GM23248 (cell line): ENCODE data around the gene COL8A1. TPM values are rescaled to one million over a fixed set of nuclear protein-coding genes. Genes with fewer than 3 reads are reported as not detected.

Experiments
- DNase-seq: peaks from one replicate; pipeline ENCODE4 v3.0.0-alpha.2; 2015
- H2AFZ ChIP-seq: fragments of 200-600 bp; sonication (generic); 2 replicates; pipeline ENCODE4 v1.6.1; 2016; ENCODE audit warnings: antibody characterized with exemption
- H3F3A ChIP-seq: fragments of 200-600 bp; sonication (generic); 2 replicates; pipeline ENCODE4 v1.6.1; 2016; ENCODE audit warnings: mild to moderate bottlenecking, antibody characterized with exemption, mixed run types; ENCODE audit not compliant: insufficient read depth
- H3K27ac ChIP-seq: fragments of 200-600 bp; sonication (generic); 2 replicates; pipeline ENCODE4 v1.5.1; 2016; ENCODE audit warnings: mild to moderate bottlenecking
- H3K27me3 ChIP-seq: fragments of 200-600 bp; sonication (generic); replicated peaks from 2 replicates; pipeline ENCODE4 v1.6.1; 2016; ENCODE audit warnings: mild to moderate bottlenecking; ENCODE audit not compliant: insufficient read depth
- H3K36me3 ChIP-seq: fragments of 200-600 bp; sonication (generic); 2 replicates; pipeline ENCODE4 v1.6.1; 2016; ENCODE audit warnings: low read depth, mild to moderate bottlenecking
- H3K4me1 ChIP-seq: fragments of 200-600 bp; sonication (generic); 2 replicates; pipeline ENCODE4 v1.6.1; 2016; ENCODE audit warnings: mild to moderate bottlenecking; ENCODE audit not compliant: insufficient read depth
- H3K4me2 ChIP-seq: fragments of 200-600 bp; sonication (generic); one replicate; pipeline ENCODE4 v1.6.1; 2016; ENCODE audit warnings: mild to moderate bottlenecking; ENCODE audit not compliant: unreplicated experiment
- H3K4me3 ChIP-seq: fragments of 200-600 bp; sonication (generic); 2 replicates; pipeline ENCODE4 v1.5.1; 2016; ENCODE audit warnings: mild to moderate bottlenecking
- H3K79me2 ChIP-seq: fragments of 200-600 bp; sonication (generic); 2 replicates; pipeline ENCODE4 v1.6.1; 2016; ENCODE audit warnings: mild to moderate bottlenecking; ENCODE audit not compliant: insufficient read depth
- H3K9ac ChIP-seq: fragments of 200-600 bp; sonication (generic); 2 replicates; pipeline ENCODE4 v1.6.1; 2016; ENCODE audit warnings: mild to moderate bottlenecking
- H3K9me2 ChIP-seq: fragments of 200-600 bp; sonication (generic); 2 replicates; pipeline ENCODE4 v1.6.1; 2016; ENCODE audit warnings: mixed run types, mild to moderate bottlenecking, moderate library complexity; ENCODE audit not compliant: insufficient read depth
- H3K9me3 ChIP-seq: fragments of 200-600 bp; sonication (generic); one replicate; pipeline ENCODE4 v1.6.1; 2017; ENCODE audit warnings: low read depth
- H4K20me1 ChIP-seq: fragments of 200-600 bp; sonication (generic); 2 replicates; pipeline ENCODE4 v1.6.0; 2016; ENCODE audit not compliant: insufficient read depth
- EZH2 ChIP-seq: fragments of 200-600 bp; sonication (generic); IDR thresholded peaks from 2 replicates; pipeline ENCODE4 v1.6.1; 2018; ENCODE audit warnings: antibody characterized with exemption, mild to moderate bottlenecking; ENCODE audit not compliant: insufficient read depth, poor library complexity, severe bottlenecking
- EZH2phosphoT487 ChIP-seq: fragments of 200-600 bp; sonication (generic); IDR thresholded peaks from 2 replicates; pipeline ENCODE4 v1.6.1; 2018; ENCODE audit warnings: antibody characterized with exemption, moderate library complexity, mild to moderate bottlenecking, low read depth; ENCODE audit not compliant: insufficient read depth
- WGBS, 2 experiments: methylation state at CpG; one replicate each; pipeline ENCODE4 v1.1.6; 2015 to 2017; ENCODE audit warnings: low lambda C conversion rate in 2 of 2, low coverage in 1 of 2; ENCODE audit errors: missing lambda C conversion rate in 2 of 2; 5-methylcytosine and 5-hydroxymethylcytosine counted together
- in situ Hi-C: fragments of 300-500 bp; cut with MboI; formaldehyde crosslinking; loops from 2 replicates; pipeline ENCODE4 v1.15.0; 2020
- polyA plus RNA-seq: library from polyadenylated mRNA; unstranded; fragments of >200 nt; fragmentation: Nextera tagmentation; extraction: Ambion mirVana; gene quantifications from 2 replicates; pipeline ENCODE4 v1.2.1, GENCODE V29; 2016
- total RNA-seq: library from RNA; depleted of rRNA; stranded (reverse); fragments of >200 nt; shearing (Covaris generic); gene quantifications from 2 replicates; pipeline ENCODE4 v1.2.3, GENCODE V29; 2014

COL8A1 gene
- total and polyA plus RNA-seq, 2 experiments from 2014 or later = 164 to 189 TPM

DNA sequence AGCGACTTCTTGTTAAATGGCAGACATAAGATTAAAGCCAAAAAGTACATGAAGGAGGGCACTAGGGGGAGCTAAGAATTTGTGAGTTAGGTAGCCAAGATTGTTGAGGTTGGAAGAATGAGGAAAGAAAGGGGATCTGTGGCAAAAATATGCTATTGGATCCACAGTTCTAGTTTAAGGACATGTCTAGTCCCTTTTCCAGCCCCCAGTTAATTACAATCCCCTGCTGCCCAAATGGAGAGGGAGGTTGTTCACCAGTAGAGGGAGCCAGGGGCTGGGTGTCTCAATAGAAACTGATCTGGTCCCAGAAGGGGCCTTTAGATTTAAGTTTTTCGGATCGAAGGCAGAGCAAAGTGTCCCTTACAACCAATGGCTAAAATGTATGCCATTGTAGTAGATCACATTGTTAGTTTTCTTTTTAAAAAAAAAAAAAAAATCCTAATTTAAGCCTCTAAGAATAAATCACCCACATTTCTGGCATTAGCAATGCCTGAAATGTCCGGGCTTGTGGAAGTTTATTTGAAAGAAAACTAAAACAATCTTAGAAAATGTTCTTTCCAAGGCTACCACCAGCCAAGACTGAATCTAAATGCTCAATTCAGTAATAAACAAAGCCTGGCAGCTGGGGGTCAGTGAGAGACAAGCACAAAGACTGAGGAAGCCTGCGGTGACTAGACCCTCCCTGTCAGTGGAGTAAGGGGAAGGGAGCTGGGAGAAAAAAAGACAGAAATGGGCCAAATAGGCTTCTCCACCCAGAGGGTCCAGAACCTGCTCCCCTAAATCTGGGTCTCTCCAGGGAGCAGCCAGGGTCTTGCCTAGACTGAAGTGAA is 7.1 kb downstream of the COL8A1 start:
- Histone ChIP-seq H2AFZ (peak overlapping the region; percentile 44), H3K36me3 (no peaks in the 10 kb centered on the region), H3K79me2 (peaks cover 25% of the 10 kb centered on the region; the same call in 1 of the 2 replicates), H3K9ac (peak overlapping the region; percentile 23; the same call in 1 of the 2 replicates), H3K9me2 (no peaks in the 10 kb centered on the region), H3K27me3 (no peaks in the 10 kb centered on the region), H4K20me1 (no peaks in the 10 kb centered on the region), H3F3A (peaks cover 29% of the 10 kb centered on the region), H3K4me1 (peaks cover 63% of the 10 kb centered on the region), H3K27ac (peak overlapping the region; percentile 33), H3K4me3 (no peak overlapping the region), H3K4me2 (peak overlapping the region; percentile 0), H3K9me3 (no peaks in the 10 kb centered on the region)
- WGBS, 2 experiments = 40 to 51% methylated on average over 5 of the region's 5 CpGs
- no peak for TF ChIP-seq EZH2
- TF ChIP-seq EZH2phosphoT487 = no peak
- in situ Hi-C loops = no loop called here
- DNase-seq = peak; percentile 76

DNA sequence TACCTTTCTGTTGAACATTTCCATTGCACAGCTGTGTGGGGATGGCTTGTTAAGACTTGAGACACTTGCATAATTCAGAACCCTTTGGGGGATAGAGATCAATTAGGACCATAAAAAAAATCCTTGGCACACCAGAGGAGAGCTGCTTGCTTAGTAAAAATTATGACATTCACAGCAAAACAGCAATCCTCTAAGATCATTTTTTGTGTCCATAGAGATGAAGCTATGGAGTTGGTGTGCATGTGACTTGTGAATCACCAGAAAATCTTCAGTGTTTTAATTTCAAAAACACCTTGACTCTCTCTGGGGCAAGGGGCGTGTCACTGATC is 7.7 kb downstream of the COL8A1 start:
- no peak overlapping the region for H3K9ac ChIP-seq
- DNase-seq = no peak
- peak overlapping the region; percentile 33 for H3K27ac ChIP-seq
- H3K36me3 ChIP-seq = no peaks in the 10 kb centered on the region
- no peak overlapping the region for H2AFZ ChIP-seq
- TF ChIP-seq EZH2 = no peak
- no peak for TF ChIP-seq EZH2phosphoT487
- H3F3A ChIP-seq = peaks cover 33% of the 10 kb centered on the region
- in situ Hi-C loops = no loop called here
- H4K20me1 ChIP-seq = no peaks in the 10 kb centered on the region
- H3K9me2 ChIP-seq = no peaks in the 10 kb centered on the region
- H3K9me3 ChIP-seq = no peaks in the 10 kb centered on the region
- peaks cover 25% of the 10 kb centered on the region; the same call in 1 of the 2 replicates for H3K79me2 ChIP-seq
- no peak overlapping the region for H3K4me2 ChIP-seq
- WGBS, 2 experiments = 93 to 100% methylated on average over 1 of the region's 1 CpG
- peaks cover 63% of the 10 kb centered on the region for H3K4me1 ChIP-seq
- H3K27me3 ChIP-seq = no peaks in the 10 kb centered on the region
- H3K4me3 ChIP-seq = no peak overlapping the region

DNA sequence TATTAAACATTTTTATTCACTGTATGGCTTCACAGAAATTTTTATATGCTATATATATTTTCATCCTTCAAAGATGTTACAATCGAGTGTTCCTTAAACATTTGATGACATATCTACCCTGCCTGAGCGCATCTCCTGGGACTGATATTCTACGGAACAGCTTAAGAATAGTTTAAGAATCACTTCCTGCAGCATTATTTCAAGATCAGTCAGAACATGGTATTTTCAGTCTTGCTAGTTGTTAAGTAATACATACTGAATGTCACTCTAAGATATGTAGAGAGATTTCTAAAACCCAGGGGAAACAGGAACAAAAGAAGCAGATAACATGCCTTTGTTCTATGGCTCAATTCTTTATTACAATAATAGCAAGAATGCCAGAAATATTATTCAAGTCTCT is 8.7 kb downstream of the COL8A1 start:
- Histone ChIP-seq H3K36me3 (no peaks in the 10 kb centered on the region), H3K9me2 (no peaks in the 10 kb centered on the region), H3F3A (peaks cover 37% of the 10 kb centered on the region), H3K4me1 (peaks cover 63% of the 10 kb centered on the region), H2AFZ (no peak overlapping the region), H3K27me3 (no peaks in the 10 kb centered on the region), H3K9me3 (no peaks in the 10 kb centered on the region), H3K79me2 (peaks cover 25% of the 10 kb centered on the region; the same call in 1 of the 2 replicates), H3K9ac (no peak overlapping the region), H3K4me3 (no peak overlapping the region), H4K20me1 (no peaks in the 10 kb centered on the region), H3K4me2 (peak overlapping the region; percentile 50), H3K27ac (peak overlapping the region; percentile 56)
- in situ Hi-C loops = no loop called here
- 61 to 79% methylated on average over 3 of the region's 3 CpGs for WGBS, 2 experiments
- DNase-seq = peak; percentile 55
- TF ChIP-seq EZH2 = no peak
- no peak for TF ChIP-seq EZH2phosphoT487

DNA sequence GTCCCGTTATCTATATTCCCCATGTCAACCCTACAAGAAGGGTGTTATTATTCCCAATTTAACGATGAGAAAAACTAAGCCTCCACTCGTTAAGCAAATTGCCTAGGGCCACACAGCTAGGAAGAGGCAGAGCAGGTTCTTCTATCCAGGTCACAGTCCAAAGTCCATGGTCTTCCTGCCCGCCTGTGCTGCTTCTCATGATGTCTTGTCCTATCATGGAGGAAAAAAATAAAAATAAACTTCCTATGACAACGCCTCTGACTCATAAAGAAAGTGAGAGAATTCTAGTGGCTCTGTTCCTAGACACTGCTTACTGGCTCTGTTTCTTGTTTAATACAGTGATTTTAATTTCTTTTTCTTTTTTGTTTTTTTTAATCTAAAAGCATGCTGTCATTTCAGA is 9.7 kb downstream of the COL8A1 start:
- peak; percentile 87 for DNase-seq
- Histone ChIP-seq H3K4me2 (peak overlapping the region; percentile 50), H4K20me1 (no peaks in the 10 kb centered on the region), H3K79me2 (peaks cover 30% of the 10 kb centered on the region), H3K4me1 (peaks cover 62% of the 10 kb centered on the region), H3K9ac (0 out of 2 replicates have a peak overlapping the region, but pooled peaks have one; percentile 24), H3K36me3 (no peaks in the 10 kb centered on the region), H3K4me3 (no peak overlapping the region), H3K27ac (peak overlapping the region; percentile 56), H3K9me2 (no peaks in the 10 kb centered on the region), H3K9me3 (no peaks in the 10 kb centered on the region), H3K27me3 (no peaks in the 10 kb centered on the region), H2AFZ (no peak overlapping the region), H3F3A (peaks cover 37% of the 10 kb centered on the region)
- 63 to 66% methylated on average over 5 of the region's 5 CpGs for WGBS, 2 experiments
- TF ChIP-seq EZH2 (no peak), EZH2phosphoT487 (no peak)
- in situ Hi-C loops = no loop called here
